Neural cell (in vitro differentiated cells): ENCODE data around the gene C17orf75. TPM values are rescaled to one million over a fixed set of nuclear protein-coding genes. Genes with fewer than 3 reads are reported as not detected.

Experiments
- H2AFZ ChIP-seq: fragments of 200-600, 300-800 bp; sonication (generic), shearing (Covaris generic); 2 replicates; pipeline ENCODE4 v1.6.0; 2014; ENCODE audit warnings: low read depth, mild to moderate bottlenecking, antibody characterized with exemption, low read length, moderate library complexity
- H3F3A ChIP-seq: fragments of 200-600 bp; shearing (Covaris generic); 2 replicates; pipeline ENCODE4 v1.6.1; 2016; ENCODE audit warnings: mild to moderate bottlenecking, moderate library complexity, mixed read lengths, antibody characterized with exemption, low read length; ENCODE audit not compliant: insufficient read depth, poor library complexity, severe bottlenecking
- H3K27ac ChIP-seq: fragments of 200-600, 300-800 bp; sonication (generic), shearing (Covaris generic); 2 replicates; pipeline ENCODE4 v1.5.1; 2014; ENCODE audit warnings: mild to moderate bottlenecking, low read length, moderate library complexity
- H3K27me3 ChIP-seq: fragments of 300-800, 200-600 bp; sonication (generic), shearing (Covaris generic); 2 replicates; pipeline ENCODE4 v1.6.0; 2014; ENCODE audit warnings: mild to moderate bottlenecking, low read depth, low read length, moderate library complexity; ENCODE audit not compliant: insufficient read depth
- H3K36me3 ChIP-seq: fragments of 300-800, 200-600 bp; sonication (generic), shearing (Covaris generic); 2 replicates; pipeline ENCODE4 v1.5.1; 2014; ENCODE audit warnings: mild to moderate bottlenecking, antibody characterized with exemption, low read length, moderate library complexity; ENCODE audit not compliant: insufficient read depth
- H3K4me2 ChIP-seq: fragments of 300-800, 200-600 bp; sonication (generic), shearing (Covaris generic); 2 replicates; pipeline ENCODE4 v1.6.0; 2014; ENCODE audit warnings: mild to moderate bottlenecking, low read length
- H3K4me3 ChIP-seq: fragments of 300-800, 200-600 bp; sonication (generic), shearing (Covaris generic); 2 replicates; pipeline ENCODE4 v1.5.1; 2014; ENCODE audit warnings: mild to moderate bottlenecking, low read length, moderate library complexity
- H3K79me2 ChIP-seq: fragments of 200-600 bp; shearing (Covaris generic); replicated peaks from 2 replicates; pipeline ENCODE4 v1.6.0; 2014; ENCODE audit warnings: mild to moderate bottlenecking, low read length, moderate library complexity; ENCODE audit not compliant: insufficient read depth
- H3K9ac ChIP-seq: fragments of 300-800, 200-600 bp; sonication (generic), shearing (Covaris generic); 2 replicates; pipeline ENCODE4 v1.6.1; 2016; ENCODE audit warnings: mild to moderate bottlenecking, low read length, mixed read lengths
- H3K9me2 ChIP-seq: fragments of 200-600 bp; shearing (Covaris generic); 2 replicates; pipeline ENCODE4 v1.6.1; 2016; ENCODE audit warnings: mild to moderate bottlenecking, low read length, mixed read lengths; ENCODE audit not compliant: insufficient read depth
- H3K9me3 ChIP-seq: fragments of 200-600, 300-800 bp; sonication (generic), shearing (Covaris generic); 2 replicates; pipeline ENCODE4 v1.6.1; 2016; ENCODE audit warnings: mild to moderate bottlenecking, mixed run types, low read length, moderate library complexity, mixed read lengths
- H4K20me1 ChIP-seq: fragments of 200-600 bp; shearing (Covaris generic); 2 replicates; pipeline ENCODE4 v1.6.1; 2016; ENCODE audit warnings: mild to moderate bottlenecking, mixed run types; ENCODE audit not compliant: insufficient read depth
- EP300 ChIP-seq: fragments of 450-650 bp; conservative IDR thresholded peaks from 2 replicates; pipeline ENCODE4 v1.6.1; 2014; ENCODE audit warnings: antibody characterized with exemption, mild to moderate bottlenecking, moderate library complexity; ENCODE audit not compliant: poor library complexity, severe bottlenecking
- EZH2 ChIP-seq: fragments of 200-600, 300-800 bp; shearing (Covaris generic), sonication (generic); IDR thresholded peaks from 2 replicates; pipeline ENCODE4 v1.6.1; 2014; ENCODE audit warnings: antibody characterized with exemption, low read length, borderline replicate concordance, mild to moderate bottlenecking; ENCODE audit not compliant: insufficient read depth, poor library complexity, severe bottlenecking
- MXI1 ChIP-seq: fragments of 450-650 bp; conservative IDR thresholded peaks from 2 replicates; pipeline ENCODE4 v1.6.1; 2014; ENCODE audit warnings: antibody characterized with exemption, mild to moderate bottlenecking; ENCODE audit not compliant: poor library complexity, severe bottlenecking
- POLR2AphosphoS5 ChIP-seq: IDR thresholded peaks from 2 replicates; pipeline ENCODE4 v1.6.1; 2012
- RAD21 ChIP-seq: fragments of 450-650 bp; conservative IDR thresholded peaks from 2 replicates; pipeline ENCODE4 v1.6.1; 2014; ENCODE audit warnings: antibody characterized with exemption, mild to moderate bottlenecking, moderate library complexity
- SMC3 ChIP-seq: fragments of 450-650 bp; conservative IDR thresholded peaks from 2 replicates; pipeline ENCODE4 v1.6.1; 2014; ENCODE audit warnings: antibody characterized with exemption, mild to moderate bottlenecking, moderate library complexity; ENCODE audit not compliant: poor library complexity
- TAF1 ChIP-seq: IDR thresholded peaks from 2 replicates; pipeline ENCODE4 v1.6.1; 2012; ENCODE audit warnings: low read depth
- polyA plus RNA-seq: library from polyadenylated mRNA; depleted of rRNA; stranded (reverse); fragments of >200 nt; gene quantifications from 2 replicates; pipeline ENCODE4 v1.2.3, GENCODE V29; 2014
- TF ChIP-seq, protein P1 (sequence below): fragments of 450-650 bp; IDR thresholded peaks from 2 replicates; pipeline ENCODE4 v1.5.1; 2014; ENCODE audit warnings: antibody characterized with exemption, mild to moderate bottlenecking, moderate library complexity; ENCODE audit not compliant: poor library complexity, severe bottlenecking
- TF ChIP-seq, protein P2 (sequence below): IDR thresholded peaks from 2 replicates; pipeline ENCODE4 v1.6.1; 2012; ENCODE audit warnings: borderline replicate concordance

Gene C17orf75
- polyA plus RNA-seq, 1 donor from 2014 or later: 77.0 TPM

DNA sequence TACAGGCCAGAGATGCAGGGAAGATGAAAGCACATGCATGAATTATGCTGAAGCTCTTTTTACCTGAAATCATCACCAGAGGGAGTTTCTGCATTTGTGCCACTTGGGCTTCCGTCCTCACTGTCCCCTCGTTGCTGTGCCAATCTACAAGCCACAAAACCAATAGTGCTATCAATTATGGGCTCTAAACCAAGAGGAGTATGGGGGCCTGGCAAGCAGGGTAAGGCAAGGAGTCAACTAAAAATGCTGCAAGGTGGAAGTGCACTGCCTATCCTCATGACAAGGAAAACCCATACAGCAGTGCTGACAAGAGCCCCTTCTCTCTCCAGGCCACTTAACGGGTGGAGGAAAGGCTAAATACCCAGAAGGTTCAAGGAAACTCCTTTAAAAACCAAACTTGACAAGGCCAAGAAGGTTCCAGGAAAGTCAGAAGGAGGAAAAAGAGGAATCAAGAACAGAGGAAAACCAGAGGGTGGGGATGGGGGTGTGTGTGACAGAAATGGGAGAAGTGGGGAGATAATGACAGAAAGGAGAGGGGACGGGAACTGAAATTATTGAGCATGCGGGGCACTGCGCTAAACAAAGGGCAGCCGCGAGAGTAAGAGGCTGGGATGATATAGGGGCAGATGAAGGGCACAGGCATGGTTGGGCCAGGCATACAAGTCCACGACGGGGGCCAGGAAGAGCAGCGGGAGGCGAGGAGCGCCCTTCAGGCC, 674 bp downstream of the C17orf75 start:
- H3K36me3 ChIP-seq: no peaks in the 10 kb centered on the region
- H4K20me1 ChIP-seq: no peaks in the 10 kb centered on the region
- H3K9ac ChIP-seq: peak overlapping the region; percentile 74
- H3K9me3 ChIP-seq: no peaks in the 10 kb centered on the region
- no peaks in the 10 kb centered on the region for H3K79me2 ChIP-seq
- no peaks in the 10 kb centered on the region for H3K27me3 ChIP-seq
- TF ChIP-seq RAD21 (peak; percentile 22), TAF1 (no peak), EP300 (no peak), MXI1 (peak; percentile 22), SMC3 (peak; percentile 60), POLR2AphosphoS5 (peak; percentile 38)
- TF ChIP-seq, protein P1, sequence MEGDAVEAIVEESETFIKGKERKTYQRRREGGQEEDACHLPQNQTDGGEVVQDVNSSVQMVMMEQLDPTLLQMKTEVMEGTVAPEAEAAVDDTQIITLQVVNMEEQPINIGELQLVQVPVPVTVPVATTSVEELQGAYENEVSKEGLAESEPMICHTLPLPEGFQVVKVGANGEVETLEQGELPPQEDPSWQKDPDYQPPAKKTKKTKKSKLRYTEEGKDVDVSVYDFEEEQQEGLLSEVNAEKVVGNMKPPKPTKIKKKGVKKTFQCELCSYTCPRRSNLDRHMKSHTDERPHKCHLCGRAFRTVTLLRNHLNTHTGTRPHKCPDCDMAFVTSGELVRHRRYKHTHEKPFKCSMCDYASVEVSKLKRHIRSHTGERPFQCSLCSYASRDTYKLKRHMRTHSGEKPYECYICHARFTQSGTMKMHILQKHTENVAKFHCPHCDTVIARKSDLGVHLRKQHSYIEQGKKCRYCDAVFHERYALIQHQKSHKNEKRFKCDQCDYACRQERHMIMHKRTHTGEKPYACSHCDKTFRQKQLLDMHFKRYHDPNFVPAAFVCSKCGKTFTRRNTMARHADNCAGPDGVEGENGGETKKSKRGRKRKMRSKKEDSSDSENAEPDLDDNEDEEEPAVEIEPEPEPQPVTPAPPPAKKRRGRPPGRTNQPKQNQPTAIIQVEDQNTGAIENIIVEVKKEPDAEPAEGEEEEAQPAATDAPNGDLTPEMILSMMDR: peak; percentile 61
- TF ChIP-seq, protein P2, sequence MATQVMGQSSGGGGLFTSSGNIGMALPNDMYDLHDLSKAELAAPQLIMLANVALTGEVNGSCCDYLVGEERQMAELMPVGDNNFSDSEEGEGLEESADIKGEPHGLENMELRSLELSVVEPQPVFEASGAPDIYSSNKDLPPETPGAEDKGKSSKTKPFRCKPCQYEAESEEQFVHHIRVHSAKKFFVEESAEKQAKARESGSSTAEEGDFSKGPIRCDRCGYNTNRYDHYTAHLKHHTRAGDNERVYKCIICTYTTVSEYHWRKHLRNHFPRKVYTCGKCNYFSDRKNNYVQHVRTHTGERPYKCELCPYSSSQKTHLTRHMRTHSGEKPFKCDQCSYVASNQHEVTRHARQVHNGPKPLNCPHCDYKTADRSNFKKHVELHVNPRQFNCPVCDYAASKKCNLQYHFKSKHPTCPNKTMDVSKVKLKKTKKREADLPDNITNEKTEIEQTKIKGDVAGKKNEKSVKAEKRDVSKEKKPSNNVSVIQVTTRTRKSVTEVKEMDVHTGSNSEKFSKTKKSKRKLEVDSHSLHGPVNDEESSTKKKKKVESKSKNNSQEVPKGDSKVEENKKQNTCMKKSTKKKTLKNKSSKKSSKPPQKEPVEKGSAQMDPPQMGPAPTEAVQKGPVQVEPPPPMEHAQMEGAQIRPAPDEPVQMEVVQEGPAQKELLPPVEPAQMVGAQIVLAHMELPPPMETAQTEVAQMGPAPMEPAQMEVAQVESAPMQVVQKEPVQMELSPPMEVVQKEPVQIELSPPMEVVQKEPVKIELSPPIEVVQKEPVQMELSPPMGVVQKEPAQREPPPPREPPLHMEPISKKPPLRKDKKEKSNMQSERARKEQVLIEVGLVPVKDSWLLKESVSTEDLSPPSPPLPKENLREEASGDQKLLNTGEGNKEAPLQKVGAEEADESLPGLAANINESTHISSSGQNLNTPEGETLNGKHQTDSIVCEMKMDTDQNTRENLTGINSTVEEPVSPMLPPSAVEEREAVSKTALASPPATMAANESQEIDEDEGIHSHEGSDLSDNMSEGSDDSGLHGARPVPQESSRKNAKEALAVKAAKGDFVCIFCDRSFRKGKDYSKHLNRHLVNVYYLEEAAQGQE: no peak
- H3K4me3 ChIP-seq: peak overlapping the region; percentile 77
- no peaks in the 10 kb centered on the region for H3F3A ChIP-seq
- H3K9me2 ChIP-seq: no peaks in the 10 kb centered on the region
- H3K27ac ChIP-seq: peak overlapping the region; percentile 78
- H3K4me2 ChIP-seq: peak overlapping the region; percentile 92
- H2AFZ ChIP-seq: peak overlapping the region; percentile 53

DNA sequence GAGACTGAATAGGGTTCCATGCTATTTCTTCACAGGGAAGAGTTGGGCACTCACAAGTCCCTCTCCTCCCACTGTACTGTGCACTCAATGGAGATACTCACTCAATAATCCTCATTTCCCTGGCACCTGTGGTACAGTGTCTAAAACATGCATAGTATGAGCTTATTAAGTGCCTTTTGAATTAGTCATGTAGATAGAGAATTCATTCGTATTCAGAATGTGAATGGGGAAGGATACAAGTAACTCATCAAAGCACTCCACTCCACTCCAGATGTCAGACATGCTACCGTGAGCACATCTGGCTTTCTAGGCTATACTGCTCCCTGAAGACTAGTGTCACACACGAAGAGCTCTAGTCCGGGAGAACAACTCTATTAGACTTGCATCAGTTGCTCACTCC, 6.3 kb downstream of the C17orf75 start:
- TF ChIP-seq SMC3 (no peak), EZH2 (no peak), EP300 (no peak), RAD21 (no peak), MXI1 (no peak), TAF1 (no peak), POLR2AphosphoS5 (no peak)
- TF ChIP-seq, protein P2: no peak
- TF ChIP-seq, protein P1: no peak
- Histone ChIP-seq H3K79me2 (no peaks in the 10 kb centered on the region), H3K9me3 (no peaks in the 10 kb centered on the region), H2AFZ (no peak overlapping the region), H3K36me3 (peaks cover 10% of the 10 kb centered on the region), H3K9me2 (no peaks in the 10 kb centered on the region), H3K9ac (no peak overlapping the region), H3K27me3 (no peaks in the 10 kb centered on the region), H3F3A (no peaks in the 10 kb centered on the region), H3K4me2 (no peak overlapping the region), H4K20me1 (no peaks in the 10 kb centered on the region), H3K27ac (no peak overlapping the region), H3K4me3 (no peak overlapping the region)
